Kasumi-1 (cell line): ENCODE measurements around the gene GNG13.
"Not testable (repeated sequence)": the region's sequence is repeated elsewhere in the genome, so short reads cannot be mapped to it uniquely, and the experiment has no call there.

Source experiments
- DNase-seq, 2 experiments: peaks; one replicate each; lab custom pipeline; 2025; lab: John Stamatoyannopoulos, UW

Gene GNG13

DNA sequence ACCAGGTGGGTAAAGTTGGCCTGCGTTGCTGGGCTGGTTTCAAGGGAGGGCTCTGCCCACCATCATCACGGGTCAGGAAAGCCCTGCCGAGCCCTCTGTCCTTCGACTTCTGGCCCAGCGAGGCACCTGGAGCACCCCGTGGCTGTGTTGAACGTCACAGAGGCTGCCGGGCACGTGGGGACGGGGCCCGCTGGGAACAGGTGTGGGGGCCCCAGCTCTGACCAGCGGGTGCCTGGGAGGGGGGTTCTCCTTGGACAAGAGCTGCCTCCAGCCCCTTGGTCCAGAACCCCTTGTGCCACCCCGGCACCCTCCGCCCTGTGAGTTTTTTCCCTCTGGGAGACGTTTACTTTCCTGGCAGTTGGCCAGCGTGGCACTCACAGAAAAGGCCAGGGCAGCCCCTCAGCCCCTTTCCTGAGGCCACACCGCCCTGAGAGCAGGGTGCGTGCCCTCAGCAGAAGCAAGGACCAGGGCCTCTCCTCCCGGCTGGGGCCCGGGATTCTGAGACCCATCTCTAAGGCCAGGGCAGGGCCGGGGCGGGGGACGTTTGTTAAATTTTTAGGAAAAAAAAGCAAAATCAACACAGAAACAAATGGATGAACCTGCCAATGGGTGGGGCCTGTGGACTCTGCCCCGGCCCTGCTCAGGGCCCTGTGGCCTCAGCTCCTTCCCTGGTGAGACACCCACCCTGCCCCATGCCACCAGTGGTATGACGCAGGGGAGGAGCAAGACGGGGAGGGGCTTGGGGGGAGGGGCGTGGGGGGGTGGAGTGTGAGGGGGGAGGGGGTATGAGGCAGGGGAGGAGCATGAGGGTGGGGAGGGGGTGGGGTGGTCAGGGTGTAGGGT is 31.3 kb upstream of the GNG13 start:
- DNase-seq = no peak

DNA sequence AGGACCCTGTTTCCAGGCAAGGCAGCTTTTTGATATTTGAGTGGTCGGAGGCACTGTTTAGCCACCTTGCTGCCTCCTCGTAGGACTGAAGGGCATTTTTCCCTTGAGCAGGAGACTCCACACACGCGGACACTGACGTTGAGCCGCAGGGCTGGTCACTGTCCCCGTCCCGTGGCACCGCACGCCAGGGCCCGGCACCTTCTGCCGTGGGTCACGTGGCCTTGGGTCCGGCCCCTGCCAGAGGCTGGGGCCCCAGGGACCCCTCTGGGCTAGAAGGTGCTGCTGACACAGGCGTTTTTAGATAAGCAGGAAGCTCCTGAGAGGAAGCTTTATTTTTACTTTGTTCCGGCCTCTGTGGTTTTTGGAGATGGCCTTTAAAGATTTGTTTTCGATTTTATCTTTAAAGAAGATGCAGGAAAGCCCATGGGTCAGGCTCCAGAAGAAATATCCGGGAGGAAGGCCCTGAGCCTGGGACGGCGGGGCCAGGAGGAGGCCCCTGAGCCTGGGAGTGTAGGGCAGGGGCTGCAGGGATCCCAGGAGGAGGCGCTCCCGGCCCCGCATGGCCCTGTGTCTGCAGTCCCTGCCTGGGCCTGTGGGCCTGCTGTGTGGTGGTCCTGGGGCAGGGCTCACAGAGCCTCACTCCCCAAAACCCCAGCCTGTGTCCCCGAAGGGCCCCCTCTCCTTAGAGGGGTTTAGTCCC is 30.5 kb upstream of the GNG13 start:
- no peak for DNase-seq

DNA sequence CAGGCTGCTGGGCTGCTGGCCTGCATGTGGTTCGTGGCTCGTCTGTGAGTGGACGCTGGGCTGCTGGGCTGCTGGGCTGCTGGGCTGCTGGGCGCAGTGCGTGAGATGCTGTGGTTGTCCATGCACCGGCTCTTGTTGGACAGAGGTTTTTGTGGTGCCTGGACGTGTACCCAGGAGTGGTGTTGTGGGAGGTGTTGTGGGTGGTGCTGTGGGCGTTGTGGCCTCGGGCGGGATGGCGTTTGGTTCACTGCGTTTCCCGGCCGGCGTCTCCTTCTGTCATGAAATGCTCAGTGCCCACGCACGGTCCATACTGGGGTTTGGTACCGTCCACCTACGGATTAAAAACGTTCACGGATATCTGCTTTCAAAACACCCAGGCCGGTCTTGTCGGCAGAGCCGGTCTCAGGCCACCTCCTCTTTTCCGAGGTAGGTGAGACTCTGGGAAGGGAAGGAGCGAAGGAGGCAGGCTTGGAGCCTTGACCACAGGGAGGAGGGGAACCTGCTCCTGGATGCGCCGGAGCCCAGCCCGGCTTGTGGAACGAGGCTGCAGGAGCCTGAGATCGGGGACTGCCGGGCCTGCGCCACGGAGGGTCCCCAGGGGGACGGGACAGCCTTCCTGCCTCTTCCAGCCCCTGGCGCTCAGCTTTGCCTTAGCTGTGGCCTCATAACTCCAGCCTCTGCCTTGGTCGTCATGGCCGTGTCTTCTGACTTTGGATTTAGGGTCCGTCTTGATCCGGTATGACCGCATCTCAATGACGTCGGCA is 29.8 kb upstream of the GNG13 start:
- DNase-seq = no peak

DNA sequence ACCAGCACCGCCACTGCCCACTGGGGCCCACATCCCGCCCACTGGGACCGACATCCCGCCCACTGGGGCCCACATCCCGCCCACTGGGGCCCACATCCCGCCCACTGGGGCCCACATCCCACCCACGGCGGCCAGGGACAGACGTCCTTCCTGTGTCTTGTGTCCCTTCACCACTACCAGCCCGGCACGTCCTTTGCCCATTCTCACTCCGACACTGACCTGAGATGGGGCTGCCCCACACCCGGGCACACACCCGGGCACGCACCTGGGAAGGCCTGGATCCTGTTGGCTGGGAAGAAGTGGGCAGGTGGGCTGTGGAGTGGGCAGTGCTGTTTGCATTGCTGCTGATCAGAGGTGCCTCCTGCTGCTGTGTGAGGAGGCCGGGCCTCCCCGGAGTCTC is 28.4 kb upstream of the GNG13 start:
- no peak for DNase-seq

DNA sequence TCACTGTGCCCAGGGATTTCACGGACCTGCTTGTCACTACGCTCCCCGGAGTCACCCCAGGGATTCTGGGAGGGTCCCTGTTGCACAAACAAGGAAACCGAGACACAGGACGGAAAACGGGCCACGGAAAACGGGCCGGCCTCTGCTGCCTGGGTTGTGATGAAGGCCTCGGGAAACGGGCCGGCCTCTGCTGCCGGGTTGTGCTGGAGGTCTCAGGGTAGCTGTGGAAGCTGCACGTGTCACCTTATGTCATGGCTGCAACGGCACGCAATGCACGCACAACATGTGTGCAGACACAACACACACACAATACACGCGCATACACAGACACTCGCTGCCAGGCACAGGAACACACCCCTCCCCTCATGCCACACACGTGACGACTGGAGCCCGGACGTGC is 27.0 kb upstream of the GNG13 start:
- DNase-seq = no peak

DNA sequence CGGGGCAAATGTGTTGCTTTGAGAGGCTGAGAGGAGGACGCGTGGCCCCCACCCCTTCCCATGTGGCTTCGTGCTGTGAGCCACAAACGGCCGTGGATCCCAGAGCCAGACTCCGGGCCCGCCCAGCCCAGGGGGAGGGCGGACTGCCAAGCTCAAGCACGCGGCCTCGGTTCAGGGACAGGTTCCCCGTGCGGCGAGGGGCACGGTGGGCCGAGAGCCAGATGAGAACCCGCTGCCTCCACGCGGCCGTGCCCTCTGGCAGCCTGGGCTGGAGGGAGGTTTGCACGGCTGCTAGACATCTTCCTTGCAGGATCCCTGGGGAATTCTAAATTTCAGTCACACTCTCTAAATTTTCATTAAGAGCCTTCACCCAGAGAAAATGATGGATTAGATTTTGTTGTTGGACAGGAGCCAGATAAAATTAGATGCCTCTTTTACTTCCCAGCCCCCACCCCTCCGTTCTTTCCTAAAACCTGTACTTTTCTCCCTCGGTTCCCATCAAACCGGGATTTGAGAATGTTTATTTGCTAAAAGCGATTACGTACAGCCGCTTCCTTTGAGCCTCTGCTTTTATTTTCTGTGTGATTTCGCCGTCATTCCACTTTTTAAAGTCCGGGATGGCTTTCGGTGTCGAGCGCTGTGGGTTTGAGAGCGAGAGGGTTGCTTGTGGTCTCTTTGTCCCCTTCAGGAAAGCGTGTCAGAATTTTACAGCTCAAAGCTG is 25.0 kb upstream of the GNG13 start:
- DNase-seq = no peak

DNA sequence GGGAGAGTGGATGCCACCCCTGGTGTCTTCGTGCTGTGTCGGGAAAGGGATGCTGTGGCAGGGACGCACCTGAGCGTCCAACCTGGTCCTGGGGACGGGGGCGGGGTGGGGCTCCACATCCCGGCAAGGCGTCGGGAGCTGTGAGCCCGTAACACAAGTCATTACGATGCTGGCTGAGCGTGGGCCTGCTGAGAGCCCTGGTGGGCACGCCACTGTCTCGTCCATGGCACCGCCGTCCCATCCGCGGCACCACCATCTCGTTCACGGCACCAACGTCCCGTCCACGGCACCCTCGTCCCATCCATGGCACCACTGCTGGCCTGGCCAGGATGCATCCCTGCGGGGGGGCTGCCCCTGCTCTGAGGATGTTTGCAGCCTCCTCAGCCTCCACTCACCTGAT is 24.1 kb upstream of the GNG13 start:
- no peak for DNase-seq

DNA sequence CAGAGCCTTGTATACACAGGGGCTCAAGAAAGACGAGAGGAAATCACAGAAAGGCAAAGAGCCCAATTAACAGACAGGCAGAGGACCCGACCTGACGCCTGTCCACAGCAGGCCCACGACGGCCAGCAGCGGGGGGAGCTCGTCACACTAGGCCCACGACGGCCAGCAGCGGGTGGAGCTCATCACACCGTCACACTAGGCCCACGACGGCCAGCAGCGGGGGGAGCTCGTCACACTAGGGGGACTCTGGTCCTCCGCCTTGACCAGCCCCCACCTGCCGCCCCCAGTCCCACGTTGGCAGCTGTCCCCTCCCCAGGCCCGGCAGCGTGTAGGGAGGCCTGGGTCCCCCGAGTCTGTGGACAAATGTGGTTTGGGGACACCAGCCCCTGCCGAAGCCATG is 23.7 kb upstream of the GNG13 start:
- no peak for DNase-seq

DNA sequence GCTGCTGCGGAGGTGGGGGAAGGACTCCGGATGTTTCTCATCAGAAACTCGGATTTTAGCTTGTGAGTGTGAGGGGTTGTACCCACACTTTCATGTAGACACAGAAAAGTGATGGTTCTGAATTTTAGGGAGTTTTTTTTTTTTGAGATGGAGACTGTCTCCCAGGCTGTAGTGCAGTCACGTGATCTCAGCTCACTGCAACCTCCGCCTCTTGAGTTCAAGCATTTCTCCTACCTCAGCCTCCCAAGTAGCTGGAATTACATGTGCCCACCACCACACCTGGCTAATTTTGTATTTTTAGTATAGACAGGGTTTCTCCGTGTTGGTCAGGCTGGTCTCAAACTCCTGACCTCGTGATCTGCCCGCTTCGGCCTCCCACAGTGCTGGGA is 22.4 kb upstream of the GNG13 start:
- no peak for DNase-seq

DNA sequence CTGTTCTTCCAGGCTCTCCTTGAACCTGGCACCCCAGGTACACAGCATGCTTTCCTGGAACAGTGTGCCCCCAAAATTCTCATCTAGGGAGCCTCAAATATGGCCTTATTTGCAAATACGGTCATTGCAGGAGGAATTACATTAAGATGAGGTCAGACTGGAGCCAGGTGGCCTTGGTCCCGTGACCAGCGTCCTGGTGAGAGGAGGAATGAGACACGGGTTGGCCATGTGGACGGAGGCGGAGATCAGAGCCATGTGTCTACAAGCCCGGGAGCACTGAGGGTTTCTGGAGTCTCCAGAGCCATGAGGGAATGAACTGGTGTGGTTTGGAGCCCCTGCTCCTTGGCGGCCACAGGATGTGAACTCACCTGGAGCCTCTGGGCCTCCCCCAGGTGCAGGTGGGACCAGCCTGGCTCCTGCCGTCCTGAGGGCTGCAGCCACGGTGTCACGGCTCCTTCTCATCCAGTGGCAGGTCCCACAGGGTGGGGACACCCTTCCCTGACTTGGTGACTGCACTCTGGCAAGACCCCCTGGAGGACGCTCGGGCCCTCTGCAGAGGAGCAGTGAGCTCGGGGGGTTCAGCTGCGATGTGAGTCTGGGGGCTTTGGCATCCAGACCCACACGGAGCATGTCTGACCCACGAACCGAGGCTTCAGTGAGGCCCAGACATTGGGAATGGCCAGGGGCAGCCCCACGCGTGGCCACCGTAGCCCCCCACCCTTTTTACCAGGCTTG is 21.8 kb upstream of the GNG13 start:
- DNase-seq = no peak

DNA sequence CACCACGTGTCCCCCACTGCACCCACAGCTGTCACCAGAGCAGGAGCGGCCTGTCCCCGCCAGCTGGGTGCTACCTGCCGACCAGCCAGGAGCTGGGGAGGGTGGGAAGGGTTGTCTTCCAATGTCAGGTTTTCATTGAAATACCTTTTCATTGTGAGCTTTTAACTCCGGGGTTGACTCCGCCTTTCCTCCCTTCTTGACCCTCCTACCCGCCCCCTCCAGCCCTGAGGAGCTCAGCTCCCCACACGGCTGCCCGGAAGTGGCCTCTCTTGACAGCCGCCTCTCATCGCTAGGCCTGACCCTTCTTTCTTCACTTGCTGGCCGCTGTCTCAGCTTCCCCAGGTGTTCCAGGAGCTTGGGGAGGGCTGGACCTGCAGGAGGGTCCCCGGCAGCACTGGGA is 21.2 kb upstream of the GNG13 start:
- DNase-seq = no peak

DNA sequence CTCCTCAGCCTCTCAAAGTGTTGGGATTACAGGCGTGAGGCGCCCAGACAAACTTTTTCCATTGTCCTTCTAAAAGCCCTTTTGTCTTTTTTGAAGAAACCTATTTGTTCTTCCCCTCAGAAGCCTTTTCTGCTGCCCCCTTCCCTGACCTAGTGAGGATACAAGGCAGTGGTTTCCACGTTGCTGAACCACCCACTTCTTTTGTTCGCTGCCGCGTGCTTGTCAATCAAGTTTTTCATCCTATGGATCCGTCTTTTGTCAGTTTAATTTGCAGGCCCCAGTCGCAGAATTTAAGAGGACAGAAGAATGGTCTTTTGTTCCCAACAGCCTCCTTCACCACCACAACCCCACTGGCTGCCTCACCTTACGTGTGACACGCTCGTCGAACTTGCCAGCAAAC is 20.2 kb upstream of the GNG13 start:
- DNase-seq = no peak

DNA sequence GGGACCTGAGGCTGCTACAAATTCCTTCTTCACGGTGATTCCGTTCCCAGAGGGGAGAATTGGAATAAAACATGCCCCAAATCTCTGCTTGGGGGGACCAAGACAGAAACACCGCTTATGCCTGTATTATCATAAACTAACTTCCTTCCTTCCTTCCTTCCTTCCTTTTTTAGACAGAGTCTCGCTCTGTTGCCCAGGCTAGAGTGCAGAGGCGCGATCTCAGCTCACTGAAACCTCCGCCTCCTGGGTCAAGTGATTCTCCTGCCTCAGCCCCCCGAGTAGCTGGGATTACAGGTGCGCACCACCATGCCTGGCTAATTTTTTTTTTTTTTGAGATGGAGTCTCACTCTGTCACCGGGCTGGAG is 19.5 kb upstream of the GNG13 start:
- DNase-seq = not testable (repeated sequence)

DNA sequence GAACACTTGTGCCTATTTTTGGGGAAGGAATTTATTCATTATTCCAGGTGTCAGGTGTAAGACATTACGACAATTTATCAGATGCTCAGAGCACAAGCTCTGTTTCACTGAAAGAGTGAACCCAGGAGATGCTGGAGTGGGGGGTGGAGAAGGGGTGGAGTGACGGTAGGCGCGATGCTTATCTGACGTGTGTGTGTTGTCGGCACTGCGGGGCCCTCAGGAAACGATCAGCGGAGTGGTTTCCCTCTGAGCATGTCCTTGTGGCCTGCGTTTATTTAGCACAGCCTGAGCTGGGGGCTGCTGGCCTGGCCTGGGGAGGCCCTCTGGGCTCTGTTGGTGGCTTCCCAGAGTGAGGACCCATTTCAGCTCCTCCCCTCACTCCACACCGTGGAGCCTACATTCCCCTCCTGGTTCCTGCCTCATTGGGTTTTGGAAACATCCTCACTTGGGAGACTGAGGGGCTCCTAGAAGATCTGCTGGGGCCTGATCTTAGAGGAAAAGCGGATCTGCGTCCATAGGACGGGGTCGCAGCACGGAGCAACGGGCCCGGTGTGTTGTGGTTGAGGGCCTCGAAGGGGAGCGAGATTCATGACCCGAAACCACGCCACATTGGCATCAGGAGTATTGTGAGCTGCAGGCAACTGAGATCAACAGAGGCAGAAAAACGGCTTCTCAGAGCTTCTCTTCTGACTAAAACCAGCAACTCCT is 19.0 kb upstream of the GNG13 start:
- no peak for DNase-seq

DNA sequence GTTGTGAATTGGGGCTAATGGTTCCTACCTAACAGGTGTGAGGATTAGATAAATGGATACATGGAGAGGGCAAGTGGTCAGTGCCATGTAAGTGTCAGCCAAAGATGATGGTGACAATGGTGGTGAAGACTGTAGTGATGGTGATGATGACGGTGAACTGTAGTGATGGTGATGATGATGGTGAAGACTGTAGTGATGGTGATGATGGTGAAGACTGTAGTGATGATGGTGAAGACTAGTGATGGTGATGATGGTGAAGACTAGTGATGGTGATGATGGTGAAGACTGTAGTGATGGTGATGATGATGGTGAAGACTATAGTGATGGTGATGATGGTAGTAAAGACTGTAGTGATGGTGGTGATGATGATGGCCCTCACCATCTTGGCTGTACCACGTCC is 18.1 kb upstream of the GNG13 start:
- no peak for DNase-seq

DNA sequence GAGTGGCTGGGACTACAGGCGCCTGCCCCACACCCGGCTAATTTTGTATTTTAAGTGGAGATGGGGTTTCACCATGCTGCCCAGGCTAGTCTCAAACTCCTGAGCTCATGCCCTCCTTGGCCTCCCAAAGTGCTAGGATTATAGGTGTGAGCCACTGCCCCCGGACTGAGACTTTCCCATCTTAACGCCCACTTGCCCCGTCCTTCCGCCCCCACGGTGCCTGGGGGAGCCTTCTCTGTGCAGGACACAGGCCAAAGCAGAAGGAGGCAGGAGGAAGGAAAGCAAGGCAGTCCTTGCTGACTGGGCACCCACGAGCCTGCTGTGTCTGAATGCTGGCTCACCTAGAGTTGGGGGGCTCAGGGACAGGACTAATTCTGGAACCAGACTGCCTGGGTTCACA is 17.6 kb upstream of the GNG13 start:
- no peak for DNase-seq

DNA sequence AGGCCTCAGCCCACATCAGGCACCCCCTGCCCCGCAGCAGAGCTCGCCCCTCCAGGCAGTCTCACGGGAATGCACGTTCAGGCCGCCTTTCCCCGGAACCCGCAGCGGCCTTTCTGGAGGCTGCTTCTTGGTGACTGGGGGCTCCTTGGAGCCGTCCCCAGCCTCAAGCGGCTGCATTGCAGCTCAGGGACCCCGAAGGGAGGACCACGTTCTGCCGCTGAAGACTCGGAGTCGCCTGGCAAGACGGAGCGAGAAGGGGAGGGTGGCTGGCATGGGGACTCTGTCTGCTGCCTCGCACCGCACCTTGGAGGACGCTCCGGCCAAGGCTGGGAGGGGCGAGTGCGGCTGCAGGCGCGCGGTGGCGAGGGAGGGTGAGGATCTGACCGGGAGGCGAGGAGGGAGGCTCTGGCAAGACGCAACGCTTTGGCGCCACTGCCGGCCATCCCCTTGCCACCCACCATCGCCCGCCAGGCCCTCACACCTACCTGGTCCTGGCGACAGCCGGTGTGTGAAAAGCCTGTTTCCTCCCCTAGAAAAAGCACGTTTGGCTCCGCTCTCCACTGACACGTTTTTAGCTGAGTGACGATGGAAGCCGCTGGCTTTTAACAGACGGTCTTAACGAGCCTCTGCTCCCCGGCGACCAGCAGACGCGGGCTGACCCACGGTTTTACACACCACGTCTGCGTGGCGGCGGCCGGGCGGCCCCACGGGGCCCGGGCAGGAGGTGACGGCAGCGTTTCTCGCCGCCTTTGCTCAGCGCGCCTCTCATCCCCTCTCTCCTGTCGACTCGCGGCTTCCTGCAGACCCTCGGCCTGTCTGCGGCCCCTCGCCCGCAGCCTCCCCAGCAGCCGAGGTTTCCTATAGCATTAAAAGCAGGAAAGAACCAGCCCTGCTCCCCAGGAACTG is 16.7 kb upstream of the GNG13 start:
- no peak for DNase-seq

DNA sequence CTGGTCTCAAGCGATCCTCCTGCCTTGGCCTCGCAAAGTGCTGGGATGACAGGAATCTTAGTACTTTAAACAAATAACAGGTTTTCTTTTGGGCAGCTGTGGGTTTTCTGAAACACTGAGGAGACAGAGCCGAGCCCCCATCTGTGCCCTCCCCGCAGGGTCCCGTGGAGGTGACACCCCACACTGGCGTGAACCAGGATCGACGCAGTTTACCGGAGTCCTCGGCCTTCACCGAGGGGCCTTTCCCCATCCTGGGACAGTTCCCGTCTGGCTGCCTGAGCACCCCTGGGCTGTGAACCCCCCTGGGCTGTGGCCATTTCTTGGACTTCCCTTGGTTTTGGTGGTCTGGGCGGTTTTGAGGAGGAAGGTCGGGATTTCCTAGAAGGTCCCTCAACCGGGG is 15.3 kb upstream of the GNG13 start:
- no peak for DNase-seq

DNA sequence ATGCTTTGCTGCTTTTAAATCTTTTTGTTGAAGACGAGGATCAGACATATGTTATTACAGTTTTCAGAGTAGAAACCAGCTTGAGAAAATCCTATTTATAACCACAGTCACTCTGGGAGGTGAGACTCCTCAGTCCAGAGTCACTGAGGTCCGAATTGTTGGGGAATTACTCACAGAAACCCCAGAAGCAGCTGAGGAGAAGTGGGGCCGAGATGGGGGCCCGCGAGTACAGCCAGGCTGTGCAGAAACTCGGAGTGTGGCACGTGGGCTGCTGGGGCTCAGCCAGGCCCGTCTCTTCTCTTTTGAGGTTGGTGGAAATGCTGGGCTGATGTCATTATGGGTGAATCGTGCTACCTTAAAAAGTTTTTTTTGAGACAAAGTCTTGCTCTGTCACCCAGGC is 14.4 kb upstream of the GNG13 start:
- no peak for DNase-seq

DNA sequence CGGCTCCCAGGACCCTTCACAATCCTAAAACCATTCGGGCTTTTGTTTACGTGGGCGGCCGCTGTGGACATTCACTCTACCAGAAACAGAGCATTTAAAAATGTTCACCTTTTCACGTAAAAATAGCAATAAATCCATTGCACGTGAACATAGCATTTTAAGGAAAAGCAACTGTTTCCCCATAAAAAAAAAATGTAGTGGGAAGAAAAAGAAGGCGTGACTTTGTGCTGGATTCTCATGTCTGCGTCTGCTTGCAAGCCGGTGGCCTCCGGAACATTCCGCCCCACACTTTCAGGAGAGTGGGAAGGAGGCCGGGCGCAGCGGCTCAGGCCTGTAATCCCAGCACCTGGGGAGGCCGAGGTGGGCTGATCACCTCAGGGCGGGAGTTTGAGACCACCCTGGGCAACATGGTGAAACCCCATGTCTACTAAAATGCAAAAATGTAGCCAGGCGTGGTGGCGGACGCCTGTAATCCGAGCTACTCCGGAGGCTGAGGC is 13.4 kb upstream of the GNG13 start:
- no peak for DNase-seq
